ENCODE measurements around the gene HTRA1. TPM values are rescaled to one million over a fixed set of nuclear protein-coding genes. Genes with fewer than 3 reads are reported as not detected.

The HTRA1 gene
- total RNA-seq, 2 donors from 2014 or later, result 41.4 to 61.8 TPM

DNA sequence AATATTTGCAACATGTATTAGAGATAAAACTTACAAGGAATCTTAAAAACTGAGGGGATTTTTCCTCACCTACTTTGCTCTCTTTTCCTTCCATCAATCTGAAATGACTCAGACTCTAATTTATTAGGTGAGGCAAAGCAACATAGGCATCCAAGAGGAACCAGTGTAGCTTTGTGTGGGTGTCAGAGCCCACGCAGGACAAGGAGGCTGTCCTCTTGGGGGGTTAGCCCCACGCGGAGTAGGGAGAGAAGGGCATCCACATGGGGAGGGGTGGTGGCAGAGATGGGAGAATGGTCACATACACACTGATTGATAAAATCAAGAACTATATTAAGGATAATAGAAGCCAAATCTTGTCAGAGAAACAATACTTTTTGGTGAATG is 40.7 kb upstream of the HTRA1 start:
- no peaks in the 10 kb centered on the region for H3K9me3 ChIP-seq
- no peak for DNase-seq (ENCODE audit: low spot score)
- H3K27me3 ChIP-seq (replicated peaks; ENCODE audit: insufficient read depth), result no peaks in the 10 kb centered on the region
- whole genome bisulfite sequencing, result 69% methylated on average over 3 of the region's 3 CpGs
- no peaks in the 10 kb centered on the region for H3K4me1 ChIP-seq (replicated peaks)
- intact Hi-C loops (cut with DNase I), result no loop called here
- H3K36me3 ChIP-seq, result peaks cover 0 to 4% of the 10 kb centered on the region in 2 donors
- H3K27ac ChIP-seq, result no peak overlapping the region
- H3K4me3 ChIP-seq, result no peak overlapping the region
- TF ChIP-seq POLR2AphosphoS5 (IDR thresholded peaks at IDR 0.05) (no peak), CTCF (IDR thresholded peaks at IDR 0.05) (no peak), POLR2A (IDR thresholded peaks at IDR 0.05) (no peak)

DNA sequence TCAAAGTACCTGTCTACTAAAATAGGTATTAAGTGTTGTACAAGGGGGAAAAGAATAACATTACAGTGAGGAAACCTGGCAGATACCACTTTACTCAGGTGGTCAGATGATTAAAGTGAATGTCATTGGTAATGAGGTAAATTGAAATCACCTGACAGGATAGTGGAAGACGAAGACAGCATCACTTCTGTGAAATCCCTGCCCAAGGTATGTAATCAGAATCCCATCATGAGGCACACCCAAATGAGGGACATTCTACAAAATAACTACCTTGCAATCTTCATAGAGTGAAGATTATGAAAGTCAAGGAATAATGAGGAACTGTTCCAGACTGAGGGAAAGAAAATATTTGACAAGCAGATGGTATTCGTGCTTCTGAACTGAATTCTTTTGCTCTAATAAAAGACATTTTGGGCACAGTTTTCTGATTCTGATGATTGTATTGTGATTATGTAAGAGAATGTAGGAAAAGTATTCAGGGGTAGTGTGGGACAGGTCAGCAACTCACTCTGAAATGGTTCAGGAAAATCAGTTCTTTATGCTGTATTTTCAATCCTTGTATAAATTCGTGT is 40.2 kb upstream of the HTRA1 start:
- 50% methylated on average over 3 of the region's 3 CpGs for WGBS
- TF ChIP-seq CTCF (IDR thresholded peaks at IDR 0.05) (no peak), POLR2AphosphoS5 (IDR thresholded peaks at IDR 0.05) (no peak), POLR2A (IDR thresholded peaks at IDR 0.05) (no peak)

GRCh38 chr10:122421742-122422141 is 39.6 kb upstream of the HTRA1 start:
- Histone ChIP-seq H3K27me3 (replicated peaks; ENCODE audit: insufficient read depth) (no peaks in the 10 kb centered on the region), H3K4me3 (no peak overlapping the region), H3K4me1 (replicated peaks) (no peaks in the 10 kb centered on the region), H3K9me3 (no peaks in the 10 kb centered on the region), H3K36me3 (peaks cover 0 to 4% of the 10 kb centered on the region in 2 donors), H3K27ac (no peak overlapping the region)
- intact Hi-C loops (cut with DNase I), result no loop called here
- TF ChIP-seq POLR2AphosphoS5 (IDR thresholded peaks at IDR 0.05), result no peak
- no peak for TF ChIP-seq POLR2A (IDR thresholded peaks at IDR 0.05)
- TF ChIP-seq CTCF (IDR thresholded peaks at IDR 0.05), result no peak
- no peak for DNase-seq (ENCODE audit: low spot score)

More for the DNA sequence above, 40.2 kb upstream of the HTRA1 start:
- Histone ChIP-seq H3K27me3 (replicated peaks; ENCODE audit: insufficient read depth) (no peaks in the 10 kb centered on the region), H3K36me3 (peaks cover 0 to 4% of the 10 kb centered on the region in 2 donors), H3K9me3 (no peaks in the 10 kb centered on the region), H3K4me1 (replicated peaks) (no peaks in the 10 kb centered on the region), H3K4me3 (no peak overlapping the region), H3K27ac (no peak overlapping the region)
- intact Hi-C loops (cut with DNase I), result no loop called here
- no peak for DNase-seq (ENCODE audit: low spot score)

DNA sequence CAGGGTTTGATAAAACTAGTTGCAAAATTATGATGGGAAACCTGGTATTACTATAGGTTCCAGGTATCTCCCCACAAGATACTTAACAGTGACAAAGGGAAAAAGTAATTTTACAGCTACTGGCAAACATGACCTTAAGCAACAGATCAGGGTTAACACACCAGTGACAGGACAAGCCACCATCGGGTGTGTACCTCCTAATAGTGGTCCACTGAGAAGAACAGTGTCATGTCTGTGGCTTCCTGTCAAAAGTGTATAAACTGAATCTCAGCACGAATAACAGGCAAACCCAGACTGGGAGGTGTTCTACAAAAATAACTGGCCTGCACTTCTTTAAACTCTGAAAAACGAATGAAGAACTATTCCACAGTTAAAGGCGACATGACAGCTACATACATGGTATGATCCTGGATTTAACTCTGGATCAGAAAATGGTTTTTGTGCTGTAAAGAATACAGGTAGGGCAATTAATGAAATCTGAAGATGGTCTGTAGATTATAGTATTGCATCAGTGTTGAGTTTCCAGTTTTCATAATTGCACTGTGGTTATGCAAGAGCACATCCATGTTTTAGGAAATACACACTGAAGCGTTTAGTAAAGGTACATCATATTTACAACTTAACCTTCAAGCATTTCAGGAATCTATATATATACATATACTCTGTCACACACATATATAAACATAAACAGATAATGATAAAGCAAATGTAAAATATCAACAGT is 38.9 kb upstream of the HTRA1 start:
- no peaks in the 10 kb centered on the region for H3K27me3 ChIP-seq (replicated peaks; ENCODE audit: insufficient read depth)
- 85% methylated on average over 5 of the region's 5 CpGs for WGBS
- H3K9me3 ChIP-seq, result no peaks in the 10 kb centered on the region
- no peak for DNase-seq (ENCODE audit: low spot score)
- H3K27ac ChIP-seq, result no peak overlapping the region
- peaks cover 0 to 4% of the 10 kb centered on the region in 2 donors for H3K36me3 ChIP-seq
- H3K4me1 ChIP-seq (replicated peaks), result no peaks in the 10 kb centered on the region
- TF ChIP-seq POLR2A (IDR thresholded peaks at IDR 0.05), result no peak
- intact Hi-C loops (cut with DNase I), result no loop called here
- H3K4me3 ChIP-seq, result no peak overlapping the region

- no peak for TF ChIP-seq POLR2A (IDR thresholded peaks at IDR 0.05)
- no peak for TF ChIP-seq CTCF (IDR thresholded peaks at IDR 0.05)
- TF ChIP-seq POLR2AphosphoS5 (IDR thresholded peaks at IDR 0.05), result no peak
- no peaks in the 10 kb centered on the region for H3K27me3 ChIP-seq (replicated peaks; ENCODE audit: insufficient read depth)
- H3K9me3 ChIP-seq, result no peaks in the 10 kb centered on the region
- WGBS, result 74% methylated on average over 2 of the region's 2 CpGs
- no peak overlapping the region for H3K4me3 ChIP-seq
- H3K27ac ChIP-seq, result no peak overlapping the region
- intact Hi-C loops (cut with DNase I), result no loop called here
- H3K36me3 ChIP-seq, result peaks cover 0 to 4% of the 10 kb centered on the region in 2 donors
- no peaks in the 10 kb centered on the region for H3K4me1 ChIP-seq (replicated peaks)
- no peak for DNase-seq (ENCODE audit: low spot score)
These were observed 37.3 kb upstream of the HTRA1 start for GRCh38 chr10:122424059-122424458.
